Activated CD8-positive, alpha-beta memory T cell treated with anti-CD3 and anti-CD28 coated beads, Interleukin-2, amount 10 ng/mL, durations not matched to agents 7 days and 5 days (primary cell): ENCODE results near the gene PES1. TPM values are rescaled to one million over a fixed set of nuclear protein-coding genes. Genes with fewer than 3 reads are reported as not detected.
"Not testable (repeated sequence)": the region's sequence is repeated elsewhere in the genome, so short reads cannot be mapped to it uniquely, and the experiment has no call there.

Experiments
- ATAC-seq: fragments of 150-1000 bp; cut with Tn5 transposase; one replicate; pipeline ENCODE4 v1.10.0; 2021; ENCODE audit warnings: moderate library complexity
- CTCF ChIA-PET: fragments of 350-600 bp; sonication (Branson Sonifier 250); formaldehyde crosslinking; loops from one replicate; lab custom pipeline; 2021; ENCODE audit warnings: antibody characterized with exemption; lab: Charles Lee
- DNase-seq: peaks from one replicate; pipeline ENCODE4 v3.0.0-alpha.2; 2020
- H3K27ac Mint-ChIP-seq: one replicate; pipeline ENCODE4 v1.8.0; 2021; ENCODE audit warnings: mild to moderate bottlenecking, mixed read lengths
- H3K27me3 Mint-ChIP-seq: one replicate; pipeline ENCODE4 v1.8.0; 2021; ENCODE audit warnings: mixed read lengths
- H3K36me3 Mint-ChIP-seq: one replicate; pipeline ENCODE4 v1.8.0; 2021; ENCODE audit warnings: mild to moderate bottlenecking, mixed read lengths
- H3K4me1 Mint-ChIP-seq: one replicate; pipeline ENCODE4 v1.8.0; 2021; ENCODE audit warnings: mixed read lengths
- H3K4me3 Mint-ChIP-seq: one replicate; pipeline ENCODE4 v1.8.0; 2021; ENCODE audit warnings: mild to moderate bottlenecking, moderate library complexity, mixed read lengths
- H3K9me3 Mint-ChIP-seq: one replicate; pipeline ENCODE4 v1.8.0; 2022; ENCODE audit warnings: low read depth, mixed read lengths
- total RNA-seq, 2 experiments: library from RNA; stranded (reverse); gene quantifications; one replicate each; pipeline ENCODE4 v1.2.3, GENCODE V29; 2021

Gene PES1
- total RNA-seq, 2 experiments from 2014 or later = 56.2 to 91.5 TPM

- H3K4me3 Mint-ChIP-seq, H3K4me1 Mint-ChIP-seq, H3K27ac Mint-ChIP-seq, H3K9me3 Mint-ChIP-seq, H3K36me3 Mint-ChIP-seq, DNase-seq, H3K27me3 Mint-ChIP-seq, ATAC-seq: not testable (repeated sequence)
- CTCF ChIA-PET = interaction anchor here (1.1 kb wide), 1 partner anchor 15 kb away, joined by 3 read pairs; the partner anchor contains the start of gene SLC35E4
Observed at GRCh38 chr22:30619909-30620308, 28.2 kb upstream of the PES1 start.

- Mint-ChIP-seq H3K4me1 (no peaks in the 10 kb centered on the region), H3K9me3 (no peaks in the 10 kb centered on the region), H3K27me3 (no peaks in the 10 kb centered on the region), H3K27ac (no peak overlapping the region), H3K36me3 (no peaks in the 10 kb centered on the region), H3K4me3 (no peak overlapping the region)
- no peak for ATAC-seq
- CTCF ChIA-PET = no interaction called here
- DNase-seq = no peak
Observed at GRCh38 chr22:30617819-30618218, 26.1 kb upstream of the PES1 start.

- Mint-ChIP-seq H3K4me3 (no peak overlapping the region), H3K36me3 (no peaks in the 10 kb centered on the region), H3K4me1 (no peaks in the 10 kb centered on the region), H3K27me3 (no peaks in the 10 kb centered on the region), H3K27ac (no peak overlapping the region), H3K9me3 (no peaks in the 10 kb centered on the region)
- DNase-seq = no peak
- CTCF ChIA-PET = no interaction called here
- ATAC-seq = no peak
Observed at GRCh38 chr22:30615543-30615954, 23.8 kb upstream of the PES1 start.

GRCh38 chr22:30614879-30615278 lies 23.2 kb upstream of the PES1 start:
- ATAC-seq (no peak), DNase-seq (no peak)
- H3K9me3 Mint-ChIP-seq = no peaks in the 10 kb centered on the region
- H3K27me3 Mint-ChIP-seq = no peaks in the 10 kb centered on the region
- CTCF ChIA-PET = no interaction called here
- H3K4me1 Mint-ChIP-seq = no peaks in the 10 kb centered on the region
- H3K4me3 Mint-ChIP-seq = no peak overlapping the region
- H3K27ac Mint-ChIP-seq = no peak overlapping the region
- no peaks in the 10 kb centered on the region for H3K36me3 Mint-ChIP-seq

- ATAC-seq (no peak), DNase-seq (no peak)
- no peak overlapping the region for H3K4me3 Mint-ChIP-seq
- no peak overlapping the region for H3K27ac Mint-ChIP-seq
- no peaks in the 10 kb centered on the region for H3K36me3 Mint-ChIP-seq
- no peaks in the 10 kb centered on the region for H3K27me3 Mint-ChIP-seq
- no peaks in the 10 kb centered on the region for H3K9me3 Mint-ChIP-seq
- CTCF ChIA-PET = no interaction called here
- peaks cover 4% of the 10 kb centered on the region for H3K4me1 Mint-ChIP-seq
Observed at GRCh38 chr22:30614268-30614667, 22.6 kb upstream of the PES1 start.

GRCh38 chr22:30612789-30613188 lies 21.1 kb upstream of the PES1 start:
- H3K27me3 Mint-ChIP-seq = no peaks in the 10 kb centered on the region
- no peak for DNase-seq
- H3K9me3 Mint-ChIP-seq = no peaks in the 10 kb centered on the region
- no peak overlapping the region for H3K27ac Mint-ChIP-seq
- no peak for ATAC-seq
- no peaks in the 10 kb centered on the region for H3K36me3 Mint-ChIP-seq
- CTCF ChIA-PET = no interaction called here
- H3K4me3 Mint-ChIP-seq = no peak overlapping the region
- peaks cover 18% of the 10 kb centered on the region for H3K4me1 Mint-ChIP-seq

- no peak for ATAC-seq
- DNase-seq = no peak
- CTCF ChIA-PET = no interaction called here
- peaks cover 28% of the 10 kb centered on the region for H3K4me1 Mint-ChIP-seq
- no peaks in the 10 kb centered on the region for H3K27me3 Mint-ChIP-seq
- no peaks in the 10 kb centered on the region for H3K36me3 Mint-ChIP-seq
- no peak overlapping the region for H3K4me3 Mint-ChIP-seq
- no peak overlapping the region for H3K27ac Mint-ChIP-seq
- H3K9me3 Mint-ChIP-seq = no peaks in the 10 kb centered on the region
Observed at GRCh38 chr22:30611197-30611596, 19.5 kb upstream of the PES1 start.

GRCh38 chr22:30610299-30610698 lies 18.6 kb upstream of the PES1 start:
- CTCF ChIA-PET = interaction anchor here (1.5 kb wide), 1 partner anchor 24 kb away, joined by 5 read pairs; no protein-coding TSS in a partner anchor
- Mint-ChIP-seq H3K27me3 (no peaks in the 10 kb centered on the region), H3K36me3 (no peaks in the 10 kb centered on the region), H3K9me3 (no peaks in the 10 kb centered on the region), H3K4me1 (peaks cover 35% of the 10 kb centered on the region), H3K4me3 (no peak overlapping the region), H3K27ac (no peak overlapping the region)
- ATAC-seq = no peak
- no peak for DNase-seq

- DNase-seq (peak; percentile 59), ATAC-seq (peak; percentile 68)
- H3K4me1 Mint-ChIP-seq = peaks cover 35% of the 10 kb centered on the region
- no peaks in the 10 kb centered on the region for H3K36me3 Mint-ChIP-seq
- H3K27me3 Mint-ChIP-seq = no peaks in the 10 kb centered on the region
- CTCF ChIA-PET = interaction anchor here (1.2 to 1.5 kb wide), 4 partner anchors 25 to 499 kb away, joined by 3 to 5 read pairs (median 4); no protein-coding TSS in a partner anchor
- no peak overlapping the region for H3K4me3 Mint-ChIP-seq
- peak overlapping the region; percentile 25 for H3K27ac Mint-ChIP-seq
- no peaks in the 10 kb centered on the region for H3K9me3 Mint-ChIP-seq
Observed at GRCh38 chr22:30609260-30610185, 17.8 kb upstream of the PES1 start.

- Mint-ChIP-seq H3K27ac (no peak overlapping the region), H3K27me3 (no peaks in the 10 kb centered on the region), H3K36me3 (no peaks in the 10 kb centered on the region), H3K9me3 (no peaks in the 10 kb centered on the region), H3K4me3 (no peak overlapping the region), H3K4me1 (peaks cover 35% of the 10 kb centered on the region)
- no peak for ATAC-seq
- no peak for DNase-seq
- CTCF ChIA-PET = interaction anchor here (1.0 to 2.6 kb wide), 6 partner anchors 10 to 501 kb away, joined by 3 to 13 read pairs (median 4); partner anchors contain the start of gene PES1
Observed at GRCh38 chr22:30607939-30608338, 16.2 kb upstream of the PES1 start.

- no peaks in the 10 kb centered on the region for H3K27me3 Mint-ChIP-seq
- H3K4me1 Mint-ChIP-seq = peaks cover 35% of the 10 kb centered on the region
- no peaks in the 10 kb centered on the region for H3K36me3 Mint-ChIP-seq
- H3K9me3 Mint-ChIP-seq = no peaks in the 10 kb centered on the region
- DNase-seq (no peak), ATAC-seq (no peak)
- peak overlapping the region; percentile 58 for H3K4me3 Mint-ChIP-seq
- CTCF ChIA-PET = interaction anchor here (0.6 to 2.6 kb wide), 9 partner anchors 9 to 850 kb away, joined by 3 to 13 read pairs (median 3); partner anchors contain the start of genes PES1 and SELENOM
- H3K27ac Mint-ChIP-seq = no peak overlapping the region
Observed at GRCh38 chr22:30607300-30607930, 15.7 kb upstream of the PES1 start.

GRCh38 chr22:30606455-30607299 lies 15.0 kb upstream of the PES1 start, which contains the start of gene TCN2:
Gene TCN2 (plus strand): TSS chr22:30607174. CDS start chr22:30607332, 158 bp downstream.
- Mint-ChIP-seq H3K36me3 (no peaks in the 10 kb centered on the region), H3K27ac (no peak within 1 kb of the TSS), H3K4me1 (peaks cover 37% of the 10 kb centered on the region), H3K4me3 (peak within 1 kb of the TSS; percentile 58), H3K9me3 (no peaks in the 10 kb centered on the region), H3K27me3 (no peaks in the 10 kb centered on the region)
- CTCF ChIA-PET = interaction anchor here (0.6 to 2.6 kb wide), 12 partner anchors 9 to 850 kb away, joined by 3 to 13 read pairs (median 3); partner anchors contain the start of genes PES1 and SELENOM
- peak; percentile 70 for DNase-seq
- ATAC-seq = peak; percentile 70
